Measurements from ENCODE around the gene IQSEC3.
"Not testable (repeated sequence)": the region's sequence is repeated elsewhere in the genome, so short reads cannot be mapped to it uniquely, and the experiment has no call there.

IQSEC3 gene

DNA sequence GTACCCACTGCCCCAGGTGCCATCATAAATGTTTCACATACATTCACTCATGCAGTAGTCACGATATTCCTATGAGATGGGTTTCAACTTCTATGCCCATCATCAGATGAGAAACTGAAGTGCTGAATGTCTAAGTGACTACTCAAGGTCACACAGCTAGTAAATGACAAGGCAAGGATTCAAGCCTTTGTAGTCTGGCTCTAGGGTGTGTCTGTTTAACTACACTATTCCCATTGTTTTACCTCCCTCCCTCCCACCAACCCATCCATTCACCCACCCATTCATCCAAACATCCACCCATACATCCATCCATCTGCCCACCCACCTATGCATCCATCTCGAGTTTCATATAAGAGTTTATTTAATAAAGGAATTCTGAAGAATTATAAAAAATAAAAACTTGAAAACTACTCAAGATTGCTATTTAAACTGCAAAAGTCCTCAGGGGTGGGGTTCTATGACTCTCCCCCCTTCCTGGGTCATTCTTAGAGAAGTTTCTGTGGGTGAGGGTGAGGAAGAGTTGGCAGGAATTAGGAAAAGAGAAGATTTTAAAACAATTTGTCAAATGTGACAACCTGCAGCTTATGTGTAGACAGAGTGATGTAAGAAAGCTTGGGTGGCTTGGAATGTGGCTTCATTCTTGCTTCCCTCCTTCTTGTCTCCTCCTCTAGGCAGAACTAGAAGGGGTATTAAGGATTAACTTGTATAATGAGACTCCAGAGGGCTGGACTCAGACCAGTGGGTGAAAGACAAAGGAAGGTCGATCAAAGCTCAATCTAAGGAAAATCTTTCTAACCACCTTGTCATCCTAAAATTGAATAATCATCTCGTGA lies 13.4 kb upstream of the IQSEC3 start:
- in situ Hi-C loops (cut with HindIII; ENCODE audit: low sequenced_read_pairs), result not testable (repeated sequence)

DNA sequence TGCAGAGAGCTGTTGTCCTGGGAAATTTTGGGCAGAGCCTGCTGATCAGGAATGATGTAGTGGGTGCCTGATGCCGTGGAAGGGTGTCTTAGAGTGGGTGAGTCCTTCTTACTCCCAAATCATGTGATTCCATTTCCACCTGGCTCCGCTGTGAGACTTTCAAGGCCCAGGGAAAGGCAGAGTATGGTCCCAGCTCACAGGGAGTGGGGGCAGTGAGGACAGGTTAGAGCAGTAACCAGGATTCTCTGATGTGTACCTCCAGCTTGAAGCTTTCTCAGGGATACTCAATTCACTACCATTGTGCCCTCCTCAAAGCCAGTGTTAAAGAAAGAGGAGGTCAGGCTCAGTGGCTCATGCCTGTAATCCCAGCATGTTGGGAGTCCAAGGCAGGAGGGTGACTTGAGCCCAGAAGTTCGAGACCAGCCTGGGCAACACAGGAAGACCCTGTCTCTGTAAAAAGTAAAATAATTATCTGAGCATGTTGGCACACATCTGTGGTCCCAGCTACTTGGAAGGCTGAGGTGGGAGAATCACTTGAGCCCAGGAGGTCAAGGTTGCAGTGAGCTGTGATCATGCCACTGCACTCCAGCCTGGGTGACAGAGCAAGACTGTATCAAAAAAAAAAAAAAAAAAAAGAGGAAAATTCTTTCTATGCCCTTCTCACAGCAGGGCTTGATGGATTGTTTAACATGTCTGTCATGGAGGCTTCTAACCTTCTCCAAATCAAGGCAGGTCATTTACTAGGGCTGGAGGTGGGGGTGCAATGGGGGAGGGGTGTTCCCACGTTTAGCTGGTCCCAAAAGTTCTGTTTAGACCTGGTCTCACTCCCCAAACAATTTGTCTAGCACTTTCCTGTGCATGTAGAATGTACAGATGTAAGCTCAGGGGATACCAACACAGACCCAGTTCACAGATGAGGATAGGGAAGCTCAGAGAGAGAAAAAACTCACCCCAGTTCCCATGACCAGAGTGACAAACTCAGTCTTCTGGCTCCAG lies 12.5 kb upstream of the IQSEC3 start:
- in situ Hi-C loops (cut with HindIII; ENCODE audit: low sequenced_read_pairs), result no loop called here

DNA sequence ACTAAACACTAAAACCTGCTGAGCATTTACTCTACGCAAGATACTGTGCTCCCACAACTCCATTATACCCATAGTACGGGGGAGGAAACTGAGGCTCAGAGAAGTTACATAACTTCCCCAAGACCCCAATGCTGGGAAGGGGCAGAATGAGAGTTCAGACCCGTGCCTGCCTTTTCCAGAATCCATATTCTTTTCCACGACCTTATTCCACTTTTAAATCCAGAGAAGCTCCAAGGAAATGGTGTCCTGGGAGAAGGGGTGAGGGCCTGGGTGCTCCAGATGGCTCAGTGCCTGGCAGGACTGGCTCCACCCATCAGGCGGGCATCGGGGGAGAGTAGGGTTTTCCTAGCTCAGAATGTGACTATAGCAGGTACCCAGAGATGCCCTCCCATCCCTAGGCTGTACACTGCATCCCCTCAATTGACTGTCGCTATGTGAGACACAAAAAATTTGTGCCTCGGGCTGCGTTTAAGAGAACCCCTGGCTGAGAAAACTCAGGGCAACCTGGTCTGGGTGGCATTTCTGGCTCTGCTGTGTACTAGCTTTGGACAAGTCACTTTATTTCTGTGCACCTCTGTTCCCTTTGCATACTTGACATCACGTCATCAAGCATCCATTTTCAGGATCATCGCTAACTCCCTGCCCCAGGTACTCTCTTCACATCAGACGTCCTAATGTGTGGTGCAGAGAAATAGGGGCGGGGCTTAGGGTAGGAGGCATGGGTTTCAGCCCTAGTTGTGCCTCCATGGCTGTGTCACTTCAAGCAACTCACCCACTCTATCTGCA lies 11.6 kb upstream of the IQSEC3 start:
- in situ Hi-C loops (cut with HindIII; ENCODE audit: low sequenced_read_pairs), result no loop called here

DNA sequence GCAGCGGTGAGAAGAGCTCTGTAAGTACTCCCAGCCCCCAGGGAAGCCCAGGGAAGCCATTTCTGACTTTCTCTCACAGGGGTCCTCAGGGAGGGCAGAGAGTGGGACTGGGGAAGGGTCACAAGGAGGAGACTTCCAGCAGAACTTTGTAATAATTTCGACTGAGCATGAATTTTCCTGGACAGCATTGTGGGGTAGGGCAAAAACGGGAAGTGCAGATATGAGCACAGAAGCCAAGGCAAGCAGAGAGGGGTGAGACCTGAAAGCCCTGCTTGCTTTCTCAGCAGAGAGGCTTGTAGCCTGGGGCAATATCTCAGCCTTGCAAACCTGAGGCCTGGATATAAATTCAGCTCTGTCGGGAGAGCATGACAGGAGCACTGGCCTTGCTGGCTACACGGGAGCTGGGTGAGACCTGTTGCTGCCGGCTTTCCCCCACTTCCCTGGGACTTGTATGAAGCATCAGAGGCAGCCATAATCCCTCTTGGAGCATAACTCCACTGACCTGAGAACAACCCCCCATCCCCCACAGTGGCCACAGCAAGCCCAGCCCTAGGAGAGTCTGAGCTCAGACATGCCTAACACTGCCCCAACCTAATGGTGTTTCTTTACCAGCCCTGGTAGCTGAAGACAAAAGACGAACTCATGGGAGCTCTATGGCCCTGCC lies 9.8 kb upstream of the IQSEC3 start:
- in situ Hi-C loops (cut with HindIII; ENCODE audit: low sequenced_read_pairs), result no loop called here

DNA sequence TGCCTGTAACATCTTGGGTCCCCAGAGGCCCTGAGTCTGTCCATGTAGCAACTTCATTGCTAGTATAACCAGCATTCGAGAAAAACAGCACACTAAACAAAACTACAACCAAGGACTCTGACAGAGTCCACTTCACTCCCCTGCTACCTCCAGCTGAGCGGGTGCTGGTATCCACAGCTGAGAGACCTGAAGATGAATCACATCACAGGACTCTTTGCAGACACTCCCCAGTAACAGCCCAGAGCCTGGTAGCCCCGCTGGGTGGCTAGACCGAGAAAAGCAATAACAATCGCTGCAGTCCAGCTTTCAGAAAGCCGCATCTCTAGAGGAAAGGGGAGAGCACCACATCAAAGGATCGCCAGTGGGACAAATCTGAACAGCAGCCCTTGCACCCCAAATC lies 9.0 kb upstream of the IQSEC3 start:
- in situ Hi-C loops (cut with HindIII; ENCODE audit: low sequenced_read_pairs), result no loop called here

DNA sequence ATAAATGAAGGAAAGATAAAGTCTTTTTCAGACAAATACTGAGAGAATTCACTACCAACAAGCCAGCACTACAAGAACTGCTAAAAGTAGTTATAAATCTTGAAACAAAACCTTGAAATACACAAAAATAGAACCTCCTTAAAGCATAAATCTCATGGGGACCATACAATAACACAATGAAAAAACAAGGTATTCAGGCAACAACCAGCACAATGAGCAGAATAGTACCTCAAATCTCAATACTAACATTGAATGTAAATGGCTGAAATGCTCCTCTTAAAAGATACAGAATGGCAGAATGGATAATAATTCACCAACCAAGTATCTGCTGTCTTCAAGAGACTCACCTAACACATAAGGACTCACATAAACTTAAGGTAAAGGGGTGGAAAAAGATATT lies 7.7 kb upstream of the IQSEC3 start:
- in situ Hi-C loops (cut with HindIII; ENCODE audit: low sequenced_read_pairs), result no loop called here

DNA sequence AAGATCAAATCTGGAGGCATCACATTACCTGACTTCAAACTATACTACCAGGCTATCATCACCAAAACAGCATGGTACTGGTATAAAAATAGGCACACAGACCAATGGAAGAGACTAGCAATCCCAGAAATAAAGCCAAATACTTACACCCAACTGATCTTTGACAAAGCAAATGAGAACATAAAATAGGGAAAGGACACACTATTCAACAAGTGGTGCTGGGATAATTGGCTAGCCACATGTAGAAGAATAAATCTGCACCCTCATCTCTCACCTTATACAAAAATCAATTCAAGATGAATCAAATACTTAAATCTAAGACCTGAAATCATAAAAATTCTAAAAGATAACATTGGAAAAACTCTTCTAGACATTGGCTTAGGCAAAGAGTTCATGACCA lies 4.7 kb upstream of the IQSEC3 start:
- in situ Hi-C loops (cut with HindIII; ENCODE audit: low sequenced_read_pairs), result not testable (repeated sequence)

DNA sequence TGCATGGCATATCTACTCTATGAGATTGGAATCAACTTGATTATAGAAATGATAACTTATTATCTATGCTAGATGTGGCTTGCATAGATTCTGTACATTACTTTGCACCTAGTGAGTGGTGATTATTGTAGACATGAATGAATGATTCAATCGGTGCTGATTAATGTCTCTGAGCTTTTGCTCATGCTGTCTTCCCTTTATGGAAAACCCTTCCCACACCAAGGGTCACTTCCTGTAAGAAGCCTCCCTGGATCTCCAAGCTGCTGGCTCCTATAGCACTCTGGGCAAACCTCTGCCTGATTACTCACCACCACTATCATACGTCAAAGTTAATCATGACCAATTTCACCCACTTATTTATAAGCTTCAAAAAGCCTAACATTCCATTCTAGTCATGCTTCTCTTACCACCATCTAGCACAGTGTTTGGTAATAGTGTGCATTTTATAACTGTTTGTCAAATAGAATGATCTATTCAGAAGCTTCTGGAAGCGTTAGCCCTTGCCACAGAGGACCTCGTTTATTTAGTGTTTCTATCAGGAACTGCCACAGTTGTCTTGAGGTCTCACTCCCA lies 990 bp upstream of the IQSEC3 start:
- in situ Hi-C loops (cut with HindIII; ENCODE audit: low sequenced_read_pairs), result not testable (repeated sequence)

DNA sequence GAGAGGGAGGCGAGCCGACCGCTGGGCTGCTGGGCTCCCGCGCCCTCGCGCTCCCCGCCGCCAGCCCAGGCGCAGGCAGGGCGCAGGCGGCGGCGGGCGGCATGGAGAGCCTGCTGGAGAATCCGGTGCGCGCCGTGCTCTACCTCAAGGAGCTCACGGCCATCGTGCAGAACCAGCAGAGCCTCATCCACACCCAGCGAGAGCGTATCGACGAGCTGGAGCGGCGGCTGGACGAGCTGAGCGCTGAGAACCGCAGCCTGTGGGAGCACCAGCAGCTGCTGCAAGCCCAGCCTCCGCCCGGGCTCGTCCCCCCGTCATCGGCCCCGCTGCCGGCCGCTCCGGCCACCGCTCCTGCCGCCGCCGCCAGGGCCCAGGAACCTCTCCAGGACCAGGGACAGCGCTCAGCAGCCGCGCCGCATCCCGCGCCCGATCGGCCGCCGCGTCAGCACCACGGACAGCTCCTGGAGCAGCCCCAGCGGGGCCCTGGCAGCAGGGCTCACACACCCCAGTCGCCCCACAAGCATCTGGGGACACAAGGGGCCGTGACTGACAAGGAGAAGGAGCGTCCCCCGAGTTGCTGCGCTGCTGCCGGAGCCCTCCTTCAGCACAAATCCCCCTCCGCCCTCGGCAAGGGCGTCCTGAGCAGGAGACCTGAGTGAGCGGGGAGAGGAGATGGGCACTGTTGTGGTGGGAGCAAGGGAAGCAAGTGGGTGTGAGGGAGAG lies 376 bp downstream of the IQSEC3 start:
- in situ Hi-C loops (cut with HindIII; ENCODE audit: low sequenced_read_pairs), result not testable (repeated sequence)

DNA sequence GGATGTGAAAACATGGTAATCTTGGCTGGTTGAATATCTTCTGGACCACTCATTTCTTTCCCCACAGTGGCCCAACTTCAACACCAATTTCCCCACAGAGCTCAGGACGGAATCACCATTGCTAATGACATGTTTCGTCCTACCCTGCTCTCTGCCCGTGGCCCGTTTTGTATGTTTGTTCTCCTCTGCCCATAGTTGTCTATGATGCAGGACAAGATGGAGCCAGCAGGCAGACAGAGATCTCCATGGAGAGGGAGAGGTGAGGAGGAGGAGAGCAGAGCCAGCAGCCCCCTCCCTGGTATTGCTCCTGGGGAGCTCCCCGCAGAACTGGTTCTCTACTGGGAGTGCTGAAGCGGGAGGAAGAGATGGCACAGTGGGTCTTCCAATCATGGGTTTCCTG lies 3.1 kb downstream of the IQSEC3 start:
- in situ Hi-C loops (cut with HindIII; ENCODE audit: low sequenced_read_pairs), result not testable (repeated sequence)

DNA sequence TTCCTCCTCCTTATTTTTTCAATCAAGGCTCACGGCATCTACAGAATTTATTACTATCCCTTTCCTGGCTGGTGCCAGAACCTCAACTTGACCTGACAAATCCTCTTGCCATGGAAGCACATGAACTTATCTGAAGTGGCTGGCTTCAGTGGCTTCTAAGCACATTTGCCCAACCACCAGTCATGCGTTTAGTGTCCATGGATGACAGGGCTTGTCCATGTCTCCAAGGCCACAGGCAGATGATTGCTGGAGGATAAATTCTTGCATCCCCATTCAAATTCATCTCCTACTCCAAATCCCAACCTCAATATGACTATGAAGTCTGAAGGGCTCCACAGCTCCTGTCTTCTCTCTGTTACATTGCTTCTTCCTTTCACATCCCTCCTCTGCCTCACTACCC lies 4.0 kb downstream of the IQSEC3 start:
- in situ Hi-C loops (cut with HindIII; ENCODE audit: low sequenced_read_pairs), result not testable (repeated sequence)

DNA sequence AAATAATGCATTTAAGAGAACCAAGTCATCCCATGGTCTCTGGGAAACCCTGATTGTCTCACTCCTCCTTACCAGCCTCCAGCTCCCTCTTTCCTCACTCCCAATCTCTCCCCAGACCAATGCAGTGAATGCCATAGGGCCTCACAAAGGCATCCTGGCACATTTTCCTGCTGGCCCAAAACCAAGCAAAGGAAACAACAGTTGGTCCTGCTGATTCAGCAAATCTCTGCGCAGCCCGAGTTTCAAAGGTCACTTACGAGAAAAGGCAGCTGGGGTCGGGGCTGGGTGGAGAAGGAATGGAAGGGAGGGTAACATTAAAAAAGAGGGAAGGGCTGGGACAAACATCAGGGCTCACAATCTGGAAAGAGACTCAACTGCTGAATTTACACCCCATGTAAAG lies 5.5 kb downstream of the IQSEC3 start:
- in situ Hi-C loops (cut with HindIII; ENCODE audit: low sequenced_read_pairs), result not testable (repeated sequence)

DNA sequence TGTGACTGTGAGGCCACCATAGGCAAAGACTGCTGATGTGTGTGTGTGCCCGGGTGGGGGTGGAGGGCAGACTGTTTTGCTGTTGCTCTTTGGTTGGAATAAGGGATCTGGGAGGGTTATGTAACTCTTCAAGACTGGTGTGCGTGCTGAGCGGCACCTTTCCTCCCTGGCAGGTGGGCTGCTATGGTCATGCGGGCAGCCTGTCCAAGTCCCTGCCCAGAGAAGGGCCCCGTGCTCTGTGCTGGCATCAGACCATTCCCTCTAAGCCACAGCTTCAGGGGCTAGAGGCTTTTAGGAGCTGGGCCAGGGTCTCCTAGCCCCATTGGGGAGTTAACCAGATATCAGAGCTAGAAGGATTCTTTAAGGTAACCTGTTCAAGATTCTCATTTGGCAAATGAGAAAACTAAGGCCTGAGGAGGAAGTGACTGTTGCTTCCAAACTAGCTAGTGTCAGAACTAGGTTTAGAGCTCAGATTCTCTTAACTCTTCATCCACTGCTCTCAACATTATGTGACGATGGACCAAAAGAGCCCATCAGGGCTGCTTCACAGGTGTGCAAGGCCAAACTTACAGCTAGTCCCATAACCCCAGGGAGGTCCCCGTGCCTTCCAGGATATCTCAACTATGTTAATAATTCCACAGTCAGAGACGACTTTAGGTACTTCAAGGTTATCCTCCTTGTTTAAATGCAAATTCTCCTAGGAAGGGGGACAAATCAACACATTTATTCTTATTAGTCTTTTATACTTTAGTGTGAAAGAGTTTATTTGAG lies 8.0 kb downstream of the IQSEC3 start:
- in situ Hi-C loops (cut with HindIII; ENCODE audit: low sequenced_read_pairs), result not testable (repeated sequence)

DNA sequence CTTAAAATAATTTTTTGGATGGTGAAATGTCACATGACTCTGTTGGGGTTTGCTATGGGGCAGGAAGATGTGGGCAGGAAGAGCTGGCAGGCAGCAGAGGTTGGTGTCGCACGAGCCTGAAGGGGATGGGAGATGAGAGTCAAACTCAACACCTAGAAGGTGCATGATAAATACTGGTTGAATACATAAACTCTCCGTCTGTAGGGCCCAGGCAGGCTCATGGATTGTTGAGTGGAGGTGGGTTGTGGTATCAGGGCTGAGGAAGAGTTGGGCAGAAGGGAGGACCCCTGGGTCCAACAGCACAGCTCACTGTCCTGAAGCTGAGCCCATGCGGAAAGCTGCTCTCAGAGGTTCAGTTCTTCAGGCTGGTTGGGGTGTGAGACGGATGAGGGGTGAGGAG lies 9.0 kb downstream of the IQSEC3 start:
- in situ Hi-C loops (cut with HindIII; ENCODE audit: low sequenced_read_pairs), result not testable (repeated sequence)

DNA sequence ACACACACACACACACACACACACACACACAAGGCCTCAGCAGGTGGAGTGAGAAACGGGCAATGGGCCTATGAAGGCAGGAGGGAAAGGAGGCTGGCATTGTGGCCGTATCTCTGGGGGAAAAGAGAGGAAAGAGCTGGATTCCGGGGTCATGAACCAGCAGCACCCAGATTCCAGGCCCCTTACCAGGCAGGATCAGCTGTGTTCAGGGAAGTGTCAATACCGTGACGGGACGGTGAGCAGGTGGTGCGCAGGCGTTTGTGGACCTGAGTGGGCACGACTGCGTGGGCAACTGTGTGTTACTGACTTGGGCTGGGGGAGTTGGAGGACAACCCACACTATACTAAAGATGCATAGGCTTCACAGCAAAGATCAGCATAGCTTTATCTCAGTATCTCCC lies 9.5 kb downstream of the IQSEC3 start:
- in situ Hi-C loops (cut with HindIII; ENCODE audit: low sequenced_read_pairs), result not testable (repeated sequence)

DNA sequence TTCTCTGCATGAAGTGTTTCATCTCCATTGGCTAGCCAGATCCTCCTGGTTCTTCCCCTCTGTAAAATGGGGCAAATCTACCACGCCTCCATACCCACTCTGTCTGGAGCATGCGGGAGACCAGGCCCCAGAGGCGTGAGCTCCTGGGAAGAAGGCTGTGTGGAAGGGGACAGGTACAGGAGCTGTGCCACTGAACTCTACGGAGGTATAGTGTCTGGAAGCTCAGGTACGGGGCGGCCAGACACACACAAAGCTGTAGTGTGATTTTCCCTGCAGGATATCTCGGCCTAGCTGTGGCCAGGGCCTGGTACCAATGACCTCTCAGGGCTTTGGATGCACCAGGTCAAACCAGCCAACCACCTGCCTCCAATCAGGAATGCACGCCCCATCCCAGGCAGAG lies 10.0 kb downstream of the IQSEC3 start:
- in situ Hi-C loops (cut with HindIII; ENCODE audit: low sequenced_read_pairs), result not testable (repeated sequence)

DNA sequence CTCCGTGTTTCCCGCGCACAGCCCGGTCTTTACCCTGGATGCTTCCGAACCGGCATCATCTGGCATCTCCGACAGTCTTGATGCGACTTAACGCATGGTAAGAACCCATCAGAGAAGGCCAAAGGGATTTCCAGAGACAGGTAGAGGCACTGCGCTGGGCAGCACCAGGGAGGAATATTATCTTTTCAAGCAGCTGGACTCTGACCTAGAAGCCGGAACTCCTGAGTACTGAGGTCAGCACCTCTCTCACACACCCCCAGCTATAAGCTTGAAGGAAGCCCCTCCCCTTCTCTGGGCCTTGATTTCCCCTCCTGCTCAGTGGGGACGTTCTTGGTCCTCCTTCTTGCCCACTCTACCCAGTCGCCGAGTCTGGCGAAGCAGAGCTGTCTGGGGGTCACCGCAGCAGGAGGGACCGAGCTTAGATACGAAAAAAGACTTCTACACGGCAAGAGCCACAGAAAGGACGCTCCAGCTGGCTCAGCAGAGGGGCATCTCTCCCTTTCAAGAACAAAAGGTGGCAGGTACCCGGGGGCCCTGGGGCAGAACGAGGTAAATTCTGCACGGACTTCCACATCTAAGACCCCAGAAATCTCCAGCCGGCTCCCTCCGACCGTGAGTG lies 10.6 kb downstream of the IQSEC3 start:
- in situ Hi-C loops (cut with HindIII; ENCODE audit: low sequenced_read_pairs), result not testable (repeated sequence)

DNA sequence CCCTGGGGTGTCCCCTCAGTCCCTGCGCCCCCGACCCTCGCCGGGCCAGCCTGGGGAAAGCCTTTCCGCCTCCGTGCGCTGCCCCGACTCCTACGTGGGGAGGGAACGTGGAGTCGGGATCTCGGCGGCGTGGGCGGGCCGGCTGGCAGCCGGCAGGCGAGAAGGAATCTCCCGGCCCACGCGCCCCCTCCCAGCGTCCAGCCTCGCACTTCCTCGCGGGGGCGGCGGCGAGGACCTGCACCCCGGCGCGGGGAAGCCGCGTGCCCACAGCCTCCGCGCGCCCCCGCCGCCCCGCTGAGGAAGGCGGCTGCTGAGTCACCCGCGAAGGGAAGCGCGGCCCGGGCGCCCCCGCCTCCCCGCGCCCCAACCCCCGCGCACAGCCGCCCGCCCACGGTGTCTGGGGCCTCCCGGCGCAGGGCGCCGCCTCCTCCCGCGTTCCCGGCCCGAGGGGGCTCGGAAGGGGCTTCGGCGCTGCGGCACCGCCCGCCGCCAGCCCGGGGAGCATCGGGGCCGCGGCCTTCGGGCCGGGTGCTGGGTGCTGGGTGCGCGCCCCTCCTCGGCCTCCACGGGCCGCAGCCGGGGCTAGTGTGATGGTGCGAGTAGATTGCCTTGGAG lies 11.3 kb downstream of the IQSEC3 start:
- in situ Hi-C loops (cut with HindIII; ENCODE audit: low sequenced_read_pairs), result not testable (repeated sequence)
